ENCODE results near the gene BTBD16. TPM values are rescaled to one million over a fixed set of nuclear protein-coding genes. Genes with fewer than 3 reads are reported as not detected.

BTBD16 gene
- total RNA-seq, 4 donors from 2014 or later: 0.85 to 10.2 (median 5.1) TPM

DNA sequence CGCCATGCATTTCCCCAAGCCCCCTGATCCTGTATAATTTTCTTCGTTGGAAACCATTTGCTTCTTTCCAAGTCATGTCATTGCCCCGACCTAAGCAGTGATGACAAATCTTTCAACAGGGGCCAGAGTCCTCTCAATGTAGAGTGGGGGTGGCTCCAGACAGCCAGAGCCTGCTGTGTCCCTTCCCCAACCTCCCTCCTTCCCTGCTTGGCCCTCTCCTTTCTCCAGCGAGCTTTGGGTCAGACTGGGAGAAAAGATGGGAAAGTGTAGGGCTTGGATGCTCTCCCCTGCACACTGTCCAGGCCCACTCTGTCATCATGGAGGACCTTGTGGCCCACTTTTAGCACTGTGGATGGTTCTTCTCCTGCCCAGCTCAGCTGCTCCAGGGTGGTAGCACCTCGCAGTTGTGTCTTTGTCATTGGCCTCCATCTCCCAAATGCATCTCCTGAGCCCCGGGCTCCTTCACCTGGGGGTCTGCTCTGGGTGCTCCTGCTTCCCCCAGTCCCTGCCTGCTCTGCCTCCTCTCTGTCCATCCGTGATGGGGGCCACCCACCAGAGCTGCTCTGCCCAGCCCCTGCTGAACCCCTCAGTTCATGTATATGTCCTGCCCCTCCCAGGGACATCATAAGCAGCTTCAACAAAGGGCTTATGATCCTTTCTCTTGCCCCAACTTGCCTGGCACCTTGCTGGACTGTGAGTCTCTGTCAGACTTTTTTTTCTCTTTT, 37.5 kb downstream of the BTBD16 start:
- H3K36me3 ChIP-seq: no peaks in the 10 kb centered on the region
- H3K27me3 ChIP-seq: no peaks in the 10 kb centered on the region
- no peaks in the 10 kb centered on the region for H3K9me3 ChIP-seq
- TF ChIP-seq POLR2A (IDR thresholded peaks at IDR 0.05) (no peak), EP300 (IDR thresholded peaks at IDR 0.05) (no peak), POLR2AphosphoS5 (IDR thresholded peaks at IDR 0.05) (no peak)
- TF ChIP-seq, protein P1, sequence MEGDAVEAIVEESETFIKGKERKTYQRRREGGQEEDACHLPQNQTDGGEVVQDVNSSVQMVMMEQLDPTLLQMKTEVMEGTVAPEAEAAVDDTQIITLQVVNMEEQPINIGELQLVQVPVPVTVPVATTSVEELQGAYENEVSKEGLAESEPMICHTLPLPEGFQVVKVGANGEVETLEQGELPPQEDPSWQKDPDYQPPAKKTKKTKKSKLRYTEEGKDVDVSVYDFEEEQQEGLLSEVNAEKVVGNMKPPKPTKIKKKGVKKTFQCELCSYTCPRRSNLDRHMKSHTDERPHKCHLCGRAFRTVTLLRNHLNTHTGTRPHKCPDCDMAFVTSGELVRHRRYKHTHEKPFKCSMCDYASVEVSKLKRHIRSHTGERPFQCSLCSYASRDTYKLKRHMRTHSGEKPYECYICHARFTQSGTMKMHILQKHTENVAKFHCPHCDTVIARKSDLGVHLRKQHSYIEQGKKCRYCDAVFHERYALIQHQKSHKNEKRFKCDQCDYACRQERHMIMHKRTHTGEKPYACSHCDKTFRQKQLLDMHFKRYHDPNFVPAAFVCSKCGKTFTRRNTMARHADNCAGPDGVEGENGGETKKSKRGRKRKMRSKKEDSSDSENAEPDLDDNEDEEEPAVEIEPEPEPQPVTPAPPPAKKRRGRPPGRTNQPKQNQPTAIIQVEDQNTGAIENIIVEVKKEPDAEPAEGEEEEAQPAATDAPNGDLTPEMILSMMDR (IDR thresholded peaks at IDR 0.05): no peak
- 66% methylated on average over 7 of the region's 7 CpGs for WGBS
- peak in 1 of 2 donors; percentile 67 for DNase-seq (ENCODE audit: low spot score in 2 of 2)
- no peak overlapping the region for H3K4me3 ChIP-seq
- peaks cover 32% of the 10 kb centered on the region for H3K4me1 ChIP-seq
- peak overlapping the region; percentile 78 for H3K27ac ChIP-seq

DNA sequence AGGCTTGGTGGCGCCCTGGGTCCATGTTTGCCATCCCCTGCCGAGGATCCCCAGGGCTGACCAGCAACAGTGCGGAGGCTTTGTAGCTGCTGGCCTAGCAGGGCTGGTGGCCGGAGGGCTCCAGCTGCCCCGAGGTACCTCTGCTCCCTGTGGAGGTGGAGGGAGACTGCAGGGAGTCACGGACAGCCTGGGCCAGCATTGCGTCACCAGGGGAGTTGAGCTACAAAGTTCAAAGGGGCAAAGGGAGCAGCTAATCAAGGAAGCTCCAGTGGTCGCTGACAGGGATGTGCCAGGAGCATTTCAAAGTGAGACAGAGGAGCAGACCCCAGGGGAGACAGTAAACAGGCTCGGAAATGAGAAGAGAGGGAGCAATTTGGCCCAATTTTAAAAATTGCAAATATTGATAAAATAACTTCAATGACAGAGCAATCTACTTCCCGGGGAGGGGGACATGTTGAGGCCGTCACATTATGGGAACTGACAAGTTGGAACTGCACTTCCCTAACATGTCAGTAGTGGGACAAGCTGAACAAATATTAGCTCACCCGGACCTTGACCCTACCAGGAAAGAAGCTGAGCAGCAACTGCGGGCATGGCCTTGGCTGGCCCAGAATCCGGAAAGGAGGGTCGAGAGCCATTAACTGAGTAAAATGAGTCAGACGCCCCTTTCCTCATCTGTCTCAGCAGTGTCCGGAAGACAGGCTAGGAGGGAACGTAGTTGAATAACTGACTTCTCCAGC, 39.4 kb downstream of the BTBD16 start:
- TF ChIP-seq POLR2AphosphoS5 (IDR thresholded peaks at IDR 0.05) (no peak), POLR2A (IDR thresholded peaks at IDR 0.05) (no peak), EP300 (IDR thresholded peaks at IDR 0.05) (no peak)
- TF ChIP-seq, protein P1 (IDR thresholded peaks at IDR 0.05): no peak
- Histone ChIP-seq H3K27ac (peak overlapping the region; percentile 47), H3K4me1 (peaks cover 32% of the 10 kb centered on the region)

DNA sequence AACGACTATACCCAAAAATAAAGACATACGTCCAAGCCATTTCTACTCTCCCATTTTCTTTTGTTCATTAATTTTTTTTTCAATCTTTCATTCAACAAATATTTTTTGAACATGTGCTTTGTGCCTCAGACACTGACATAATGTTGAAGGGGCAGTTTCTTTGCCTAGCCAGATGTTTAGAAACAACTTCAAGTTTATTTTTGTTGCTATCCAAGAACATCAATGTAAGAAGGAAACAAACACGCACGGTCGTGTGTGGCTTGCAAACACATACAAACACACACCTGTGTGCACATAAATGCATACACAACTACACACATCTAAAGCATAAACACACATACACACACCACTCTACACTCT, 39.9 kb downstream of the BTBD16 start:
- no peaks in the 10 kb centered on the region for H3K27me3 ChIP-seq
- H3K9me3 ChIP-seq: no peaks in the 10 kb centered on the region
- WGBS: 54% methylated on average over 5 of the region's 5 CpGs
- no peak overlapping the region for H3K4me3 ChIP-seq
- peaks cover 32% of the 10 kb centered on the region for H3K4me1 ChIP-seq
- no peaks in the 10 kb centered on the region for H3K36me3 ChIP-seq
- H3K27ac ChIP-seq: no peak overlapping the region
- TF ChIP-seq POLR2A (IDR thresholded peaks at IDR 0.05) (no peak), EP300 (IDR thresholded peaks at IDR 0.05) (no peak), POLR2AphosphoS5 (IDR thresholded peaks at IDR 0.05) (no peak)
- TF ChIP-seq, protein P1 (IDR thresholded peaks at IDR 0.05): no peak
- no peak for DNase-seq (ENCODE audit: low spot score in 2 of 2)

More for the DNA sequence above, 39.4 kb downstream of the BTBD16 start:
- no peaks in the 10 kb centered on the region for H3K9me3 ChIP-seq
- H3K27me3 ChIP-seq: no peaks in the 10 kb centered on the region
- DNase-seq (ENCODE audit: low spot score in 2 of 2): peak; percentile 62 to 64
- H3K36me3 ChIP-seq: no peaks in the 10 kb centered on the region
- H3K4me3 ChIP-seq: no peak overlapping the region
- WGBS: 68% methylated on average over 18 of the region's 18 CpGs

DNA sequence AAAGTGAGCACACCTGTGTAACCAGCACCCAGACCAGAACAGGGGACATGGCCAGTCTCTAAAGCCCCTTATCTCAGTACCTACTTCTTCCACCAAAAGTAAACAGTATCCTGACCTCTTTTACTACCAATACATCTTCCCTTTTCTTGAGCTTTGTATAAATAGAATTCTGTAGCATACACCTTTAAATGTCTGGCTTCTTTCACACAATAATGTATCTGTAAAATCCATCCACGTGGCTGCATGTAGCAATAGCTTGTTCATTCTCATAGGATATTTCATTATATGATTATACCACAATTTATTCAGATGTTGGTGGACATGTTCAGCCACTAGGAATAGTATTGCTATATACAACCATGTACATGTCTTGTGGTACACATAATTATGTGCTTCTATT, 40.6 kb downstream of the BTBD16 start:
- Histone ChIP-seq H3K27me3 (no peaks in the 10 kb centered on the region), H3K36me3 (no peaks in the 10 kb centered on the region), H3K9me3 (no peaks in the 10 kb centered on the region), H3K4me1 (peaks cover 32% of the 10 kb centered on the region), H3K4me3 (no peak overlapping the region), H3K27ac (no peak overlapping the region)
- 35% methylated on average over 1 of the region's 1 CpG for WGBS
- no peak for TF ChIP-seq POLR2A (IDR thresholded peaks at IDR 0.05)
- TF ChIP-seq, protein P1 (IDR thresholded peaks at IDR 0.05): no peak
- TF ChIP-seq POLR2AphosphoS5 (IDR thresholded peaks at IDR 0.05): no peak
- DNase-seq (ENCODE audit: low spot score in 2 of 2): no peak

DNA sequence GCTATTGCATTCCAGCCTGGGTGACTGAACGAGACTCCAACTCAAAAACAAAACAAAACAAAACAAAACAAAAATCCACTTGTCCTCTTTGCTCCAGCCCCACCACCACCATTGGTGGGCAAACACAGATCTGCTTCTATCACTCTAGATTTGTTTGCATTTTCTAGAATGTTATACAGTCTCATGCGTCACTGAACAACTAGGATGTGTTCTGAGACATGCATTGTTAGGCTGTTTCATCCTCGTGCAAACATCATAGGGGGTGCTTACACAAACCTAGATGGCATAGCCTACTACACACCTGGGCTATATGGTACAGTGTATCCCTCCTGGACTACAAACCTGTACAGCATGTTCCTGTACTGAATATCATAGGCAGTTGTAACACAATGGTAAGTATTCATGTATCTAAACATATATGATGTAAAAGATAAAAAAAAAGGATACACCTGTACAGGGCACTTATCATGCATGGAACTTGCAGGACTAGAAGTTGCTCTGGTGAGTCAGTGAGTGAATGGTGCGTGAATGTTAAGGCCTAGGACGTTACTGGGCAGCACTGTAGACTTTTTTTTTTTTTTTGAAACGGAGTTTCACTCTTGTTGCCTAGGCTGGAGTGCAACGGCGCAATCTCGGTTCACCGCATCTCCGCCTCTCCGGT, 45.3 kb downstream of the BTBD16 start:
- no peak for DNase-seq (ENCODE audit: low spot score in 2 of 2)
- no peaks in the 10 kb centered on the region for H3K36me3 ChIP-seq
- 89% methylated on average over 12 of the region's 12 CpGs for WGBS

More for the DNA sequence above, 45.3 kb downstream of the BTBD16 start:
- no peaks in the 10 kb centered on the region for H3K9me3 ChIP-seq
- no peak overlapping the region for H3K27ac ChIP-seq
- H3K4me3 ChIP-seq: no peak overlapping the region
- H3K27me3 ChIP-seq: no peaks in the 10 kb centered on the region
- no peak for TF ChIP-seq POLR2A (IDR thresholded peaks at IDR 0.05)
- TF ChIP-seq, protein P1 (IDR thresholded peaks at IDR 0.05): no peak
- TF ChIP-seq POLR2AphosphoS5 (IDR thresholded peaks at IDR 0.05): no peak
- TF ChIP-seq EP300 (IDR thresholded peaks at IDR 0.05): no peak
- H3K4me1 ChIP-seq: no peaks in the 10 kb centered on the region
